Naive thymus-derived CD4-positive, alpha-beta T cell (primary cell): ENCODE results near the gene COLEC11. TPM values are rescaled to one million over a fixed set of nuclear protein-coding genes. Genes with fewer than 3 reads are reported as not detected.

Source experiments
- ATAC-seq: fragments of 150-1000 bp; cut with Tn5 transposase; 2 replicates; pipeline ENCODE4 v1.10.0; 2021; ENCODE audit warnings: mild to moderate bottlenecking, moderate library complexity
- CTCF ChIA-PET: fragments of 350-600 bp; sonication (Branson Sonifier 250); formaldehyde crosslinking; loops from one replicate; lab custom pipeline; 2021; ENCODE audit warnings: antibody characterized with exemption; lab: Charles Lee
- POLR2A ChIA-PET: fragments of 350-600 bp; sonication (Branson Sonifier 250); formaldehyde crosslinking; loops from one replicate; lab custom pipeline; 2021; ENCODE audit warnings: antibody characterized with exemption, inconsistent platforms; lab: Charles Lee
- DNase-seq, 9 donors: peaks; one replicate each; pipeline versions ENCODE4 v3.0.0 to v3.0.0-alpha.2; 2020 to 2022; ENCODE audit warnings: mixed read lengths in 1 of 9
- H3K27ac ChIP-seq: one replicate; pipeline ENCODE4 v1.7.0; 2013; ENCODE audit warnings: mild to moderate bottlenecking, low read depth, low read length, moderate library complexity
- H3K27me3 ChIP-seq, 2 donors: one replicate each; pipeline ENCODE4 v1.7.0; 2013; ENCODE audit warnings: low read length in 2 of 2, mild to moderate bottlenecking in 2 of 2, moderate library complexity in 2 of 2; ENCODE audit not compliant: control insufficient read depth in 2 of 2, insufficient read depth in 2 of 2
- H3K36me3 ChIP-seq, 3 experiments: 1 replicate in 2 of 3; 2 replicates in 1 of 3; pipeline ENCODE4 v1.7.0; 2013; ENCODE audit warnings: low read length in 3 of 3, mild to moderate bottlenecking in 3 of 3, moderate library complexity in 1 of 3; ENCODE audit not compliant: insufficient read depth in 3 of 3, control insufficient read depth in 2 of 3
- H3K4me1 ChIP-seq, 2 donors: one replicate each; pipeline ENCODE4 v1.7.0; 2013; ENCODE audit warnings: low read length in 2 of 2, mild to moderate bottlenecking in 2 of 2, moderate library complexity in 1 of 2; ENCODE audit not compliant: control insufficient read depth in 2 of 2, insufficient read depth in 2 of 2
- H3K4me3 ChIP-seq: 2 replicates; pipeline ENCODE4 v1.7.0; 2013; ENCODE audit warnings: mild to moderate bottlenecking, low read length
- H3K9me3 ChIP-seq, 3 experiments: 1 replicate in 2 of 3; 2 replicates in 1 of 3; pipeline ENCODE4 v1.7.0; 2013; ENCODE audit warnings: low read length in 3 of 3; ENCODE audit not compliant: control insufficient read depth in 2 of 3
- H3K27ac Mint-ChIP-seq, 9 donors: one replicate each; pipeline ENCODE4 v1.8.0; 2020 to 2022; ENCODE audit warnings: mixed read lengths in 9 of 9, mild to moderate bottlenecking in 8 of 9, moderate library complexity in 5 of 9, inconsistent platforms in 2 of 9
- H3K27me3 Mint-ChIP-seq, 5 donors: one replicate each; pipeline ENCODE4 v1.8.0; 2021 to 2022; ENCODE audit warnings: mixed read lengths in 5 of 5, mild to moderate bottlenecking in 1 of 5
- H3K36me3 Mint-ChIP-seq, 5 donors: one replicate each; pipeline ENCODE4 v1.8.0; 2020 to 2022; ENCODE audit warnings: mixed read lengths in 5 of 5, mild to moderate bottlenecking in 3 of 5, inconsistent platforms in 1 of 5
- H3K4me1 Mint-ChIP-seq, 7 donors: one replicate each; pipeline ENCODE4 v1.8.0; 2020 to 2022; ENCODE audit warnings: mixed read lengths in 7 of 7, mild to moderate bottlenecking in 3 of 7, inconsistent platforms in 1 of 7
- H3K4me3 Mint-ChIP-seq, 10 donors: one replicate each; pipeline ENCODE4 v1.8.0; 2020 to 2022; ENCODE audit warnings: mild to moderate bottlenecking in 10 of 10, mixed read lengths in 10 of 10, moderate library complexity in 6 of 10, inconsistent platforms in 2 of 10
- H3K9me3 Mint-ChIP-seq, 11 donors: one replicate each; pipeline ENCODE4 v1.8.0; 2020 to 2022; ENCODE audit warnings: mixed read lengths in 11 of 11, mild to moderate bottlenecking in 4 of 11, inconsistent platforms in 1 of 11, moderate library complexity in 1 of 11
- intact Hi-C, 2 donors: fragments of 100-400 bp; cut with micrococcal nuclease; formaldehyde crosslinking; loops; one replicate each; pipeline ENCODE4 v1.15.1; 2023
- polyA plus RNA-seq, 2 donors: library from polyadenylated mRNA; unstranded; fragments of 300-500 nt; fragmentation: Illumina TruSeq; gene quantifications; one replicate each; pipeline ENCODE4 v1.2.3, GENCODE V29; 2021
- total RNA-seq, 6 experiments: library from RNA in 5 of 6; stranded (reverse) in 5 of 6; gene quantifications; 1 replicate in 5 of 6; 2 replicates in 1 of 6; pipeline ENCODE4 v1.2.3 and lab custom pipeline; 2021 to 2026

Gene COLEC11
- total and polyA plus RNA-seq, 7 experiments from 2014 or later, result 0.46 to 0.48 TPM; not detected in 5

DNA sequence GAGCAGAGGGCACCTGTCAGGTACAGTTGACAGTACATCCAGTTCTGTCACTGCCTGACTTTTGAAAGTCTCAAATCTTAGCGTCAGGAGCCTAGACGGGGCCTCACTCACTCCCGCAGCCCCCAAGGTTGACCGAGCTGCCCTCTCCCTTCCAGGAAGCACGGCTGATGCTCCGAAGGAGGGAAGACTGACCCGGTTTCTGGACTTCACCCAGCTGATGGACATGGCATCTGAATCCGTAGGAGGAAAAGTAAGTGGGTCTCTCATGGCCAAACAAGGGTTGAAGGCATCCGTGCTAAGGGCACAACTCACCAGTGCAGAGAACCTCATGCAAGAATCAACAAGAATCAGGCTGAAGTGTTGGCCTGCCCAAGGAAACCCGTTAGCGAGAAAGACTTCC, 76.0 kb downstream of the COLEC11 start:
- CTCF ChIA-PET, result no interaction called here
- Mint-ChIP-seq H3K9me3 (peaks cover 0 to 1% (median 0%) of the 10 kb centered on the region in 11 donors), H3K36me3 (no peaks in the 10 kb centered on the region), H3K4me1 (no peaks in the 10 kb centered on the region), H3K27me3 (peaks cover 0 to 9% (median 5%) of the 10 kb centered on the region in 5 donors), H3K27ac (no peak overlapping the region), H3K4me3 (no peak overlapping the region)
- no peak overlapping the region for H3K4me3 ChIP-seq
- no peaks in the 10 kb centered on the region for H3K4me1 ChIP-seq
- DNase-seq, result no peak
- no peaks in the 10 kb centered on the region for H3K9me3 ChIP-seq
- POLR2A ChIA-PET, result interaction anchor here (0.6 kb wide), 1 partner anchor 307 kb away, joined by 3 read pairs; no protein-coding TSS in a partner anchor
- H3K27ac ChIP-seq, result no peak overlapping the region
- H3K27me3 ChIP-seq, result no peaks in the 10 kb centered on the region
- H3K36me3 ChIP-seq, result no peaks in the 10 kb centered on the region
- ATAC-seq, result no peak
- intact Hi-C loops, result no loop called here

- no peaks in the 10 kb centered on the region for H3K9me3 ChIP-seq
- no peak overlapping the region for H3K4me3 ChIP-seq
- POLR2A ChIA-PET, result no interaction called here
- CTCF ChIA-PET, result no interaction called here
- Mint-ChIP-seq H3K27ac (no peak overlapping the region), H3K4me3 (no peak overlapping the region), H3K4me1 (no peaks in the 10 kb centered on the region), H3K9me3 (peaks cover 0 to under 1% (median 0%) of the 10 kb centered on the region in 11 donors), H3K27me3 (peaks cover 0 to 17% (median 2%) of the 10 kb centered on the region in 5 donors), H3K36me3 (no peaks in the 10 kb centered on the region)
- H3K27ac ChIP-seq, result no peak overlapping the region
- DNase-seq (no peak), ATAC-seq (no peak)
- no peaks in the 10 kb centered on the region for H3K27me3 ChIP-seq
- H3K4me1 ChIP-seq, result no peaks in the 10 kb centered on the region
- H3K36me3 ChIP-seq, result no peaks in the 10 kb centered on the region
- intact Hi-C loops, result no loop called here
Measured at GRCh38 chr2:3672861-3673678, 78.2 kb downstream of the COLEC11 start.

DNA sequence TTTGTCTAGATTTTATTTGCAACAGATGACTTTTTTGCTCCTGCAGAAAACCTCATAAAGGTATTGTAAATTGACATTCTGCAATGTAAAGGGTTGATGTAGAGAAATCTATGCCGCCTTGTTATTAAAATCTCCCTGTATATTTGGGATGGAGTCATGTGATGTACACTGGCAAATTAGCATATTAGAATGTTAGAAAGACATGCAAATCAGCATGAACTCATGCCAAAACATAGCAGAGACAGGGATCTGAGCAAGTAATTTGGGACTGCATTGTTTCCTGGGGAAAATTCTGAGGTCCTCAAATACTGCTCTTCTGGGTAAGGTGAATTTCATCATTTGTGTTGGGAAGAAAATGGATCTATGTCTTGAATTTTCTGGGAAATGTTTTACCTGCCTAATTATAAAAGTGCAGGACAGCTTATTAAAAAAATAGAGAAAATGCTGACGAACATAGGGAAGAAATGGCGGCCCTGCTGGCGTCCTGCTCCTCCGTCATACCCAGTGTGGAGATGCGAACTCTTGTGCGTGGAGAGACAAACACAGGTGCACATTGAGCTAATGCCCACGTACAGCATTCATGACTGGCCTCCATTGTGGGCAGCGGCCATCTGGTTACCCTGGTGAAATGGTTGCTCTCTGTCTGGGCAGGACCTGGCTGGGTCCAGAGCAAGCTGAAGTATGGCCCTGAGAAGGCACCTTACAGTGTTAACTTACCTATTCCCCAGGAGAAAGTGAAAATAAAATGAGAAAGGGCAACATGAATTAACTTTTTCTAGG, 79.3 kb downstream of the COLEC11 start:
- Mint-ChIP-seq H3K9me3 (no peaks in the 10 kb centered on the region), H3K27me3 (peaks cover 0 to 16% (median 0%) of the 10 kb centered on the region in 5 donors), H3K4me3 (no peak overlapping the region), H3K4me1 (no peaks in the 10 kb centered on the region), H3K27ac (no peak overlapping the region), H3K36me3 (no peaks in the 10 kb centered on the region)
- CTCF ChIA-PET, result no interaction called here
- intact Hi-C loops, result no loop called here
- DNase-seq (no peak), ATAC-seq (no peak)
- H3K9me3 ChIP-seq, result no peaks in the 10 kb centered on the region
- no peaks in the 10 kb centered on the region for H3K27me3 ChIP-seq
- POLR2A ChIA-PET, result no interaction called here
- H3K4me1 ChIP-seq, result no peaks in the 10 kb centered on the region
- no peaks in the 10 kb centered on the region for H3K36me3 ChIP-seq
- no peak overlapping the region for H3K27ac ChIP-seq
- H3K4me3 ChIP-seq, result no peak overlapping the region

- H3K27ac ChIP-seq, result no peak overlapping the region
- Mint-ChIP-seq H3K36me3 (no peaks in the 10 kb centered on the region), H3K4me3 (no peak overlapping the region), H3K4me1 (no peaks in the 10 kb centered on the region), H3K27ac (no peak overlapping the region), H3K27me3 (peaks cover 0 to 9% (median 0%) of the 10 kb centered on the region in 5 donors), H3K9me3 (no peaks in the 10 kb centered on the region)
- ATAC-seq (no peak), DNase-seq (no peak)
- ChIA-PET POLR2A (no interaction called here), CTCF (no interaction called here)
- H3K4me3 ChIP-seq, result no peak overlapping the region
- no peaks in the 10 kb centered on the region for H3K9me3 ChIP-seq
- H3K4me1 ChIP-seq, result no peaks in the 10 kb centered on the region
- H3K36me3 ChIP-seq, result no peaks in the 10 kb centered on the region
- no peaks in the 10 kb centered on the region for H3K27me3 ChIP-seq
- intact Hi-C loops, result no loop called here
Measured at GRCh38 chr2:3675687-3676086, 80.8 kb downstream of the COLEC11 start.

DNA sequence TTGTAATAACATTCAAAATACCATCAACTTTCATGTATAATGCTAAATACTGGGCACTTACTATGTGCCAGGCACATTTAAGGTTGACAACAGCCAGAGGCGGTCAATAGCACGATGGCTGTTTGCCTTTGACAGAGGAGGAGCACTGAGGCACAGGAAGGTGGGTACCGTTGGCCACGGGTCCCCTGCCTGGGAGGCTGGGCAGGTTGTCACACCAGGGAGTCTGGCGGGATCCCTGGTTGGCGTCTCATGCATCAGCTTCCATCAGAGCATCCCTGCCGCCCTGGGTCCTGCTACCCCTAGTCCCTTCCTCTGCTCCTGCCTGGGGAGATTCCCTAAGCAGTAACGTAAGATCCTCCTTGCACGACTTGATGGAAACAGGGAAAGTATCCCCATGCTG, 82.5 kb downstream of the COLEC11 start:
- Histone ChIP-seq H3K4me1 (no peaks in the 10 kb centered on the region), H3K36me3 (no peaks in the 10 kb centered on the region), H3K27ac (no peak overlapping the region), H3K27me3 (no peaks in the 10 kb centered on the region), H3K9me3 (no peaks in the 10 kb centered on the region), H3K4me3 (no peak overlapping the region)
- no peaks in the 10 kb centered on the region for H3K4me1 Mint-ChIP-seq
- ChIA-PET POLR2A (no interaction called here), CTCF (no interaction called here)
- H3K27ac Mint-ChIP-seq, result no peak overlapping the region
- H3K9me3 Mint-ChIP-seq, result no peaks in the 10 kb centered on the region
- H3K27me3 Mint-ChIP-seq, result peaks cover 0 to 9% (median 1%) of the 10 kb centered on the region in 5 donors
- ATAC-seq (no peak), DNase-seq (no peak)
- intact Hi-C loops, result no loop called here
- H3K4me3 Mint-ChIP-seq, result no peak overlapping the region
- no peaks in the 10 kb centered on the region for H3K36me3 Mint-ChIP-seq

DNA sequence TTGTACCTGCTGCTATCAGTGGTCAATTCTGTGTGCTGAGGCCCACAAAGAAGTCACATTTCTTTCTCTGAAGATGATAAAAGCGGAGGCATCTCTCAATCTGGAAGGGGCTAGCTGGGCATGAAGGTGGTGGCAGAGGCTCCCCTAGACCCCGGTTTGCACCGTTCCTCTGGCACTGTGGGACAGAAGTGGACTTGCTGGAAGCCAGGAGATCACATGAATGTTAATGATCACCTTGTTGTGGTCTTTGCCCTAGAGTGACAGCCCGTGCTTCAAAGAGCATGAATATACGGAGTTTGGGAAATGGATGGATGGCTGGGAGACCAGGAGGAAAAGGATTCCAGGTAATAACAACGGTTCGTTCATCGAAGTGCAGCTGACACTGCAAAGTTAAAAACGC, 83.3 kb downstream of the COLEC11 start:
- no peaks in the 10 kb centered on the region for H3K36me3 Mint-ChIP-seq
- POLR2A ChIA-PET, result no interaction called here
- intact Hi-C loops, result no loop called here

More for the DNA sequence above, 83.3 kb downstream of the COLEC11 start:
- H3K27me3 ChIP-seq, result no peaks in the 10 kb centered on the region
- Mint-ChIP-seq H3K4me1 (no peaks in the 10 kb centered on the region), H3K27me3 (peaks cover 0 to 9% (median 0%) of the 10 kb centered on the region in 5 donors), H3K4me3 (no peak overlapping the region), H3K9me3 (no peaks in the 10 kb centered on the region), H3K27ac (no peak overlapping the region)
- H3K36me3 ChIP-seq, result no peaks in the 10 kb centered on the region
- no peaks in the 10 kb centered on the region for H3K9me3 ChIP-seq
- H3K4me3 ChIP-seq, result no peak overlapping the region
- H3K27ac ChIP-seq, result no peak overlapping the region
- DNase-seq, result no peak
- no peaks in the 10 kb centered on the region for H3K4me1 ChIP-seq
- no peak for ATAC-seq
- CTCF ChIA-PET, result no interaction called here
